ENCODE measurements around the gene CALD1. TPM values are rescaled to one million over a fixed set of nuclear protein-coding genes. Genes with fewer than 3 reads are reported as not detected.

The CALD1 gene
- total and polyA plus RNA-seq, 2 experiments from 2014 or later: 132 to 842 TPM

- Histone ChIP-seq H3K9me2 (ENCODE audit: insufficient read depth) (no peaks in the 10 kb centered on the region), H3K4me1 (ENCODE audit: insufficient read depth) (peaks cover 8% of the 10 kb centered on the region; the same call in 1 of the 2 replicates), H3F3A (replicated peaks; ENCODE audit: low read depth) (no peaks in the 10 kb centered on the region), H2AFZ (no peak overlapping the region), H3K36me3 (ENCODE audit: insufficient read depth) (no peaks in the 10 kb centered on the region), H3K4me3 (no peak overlapping the region), H3K4me2 (peak overlapping the region; percentile 24; the same call in 1 of the 2 replicates), H3K27me3 (ENCODE audit: insufficient read depth) (no peaks in the 10 kb centered on the region), H3K27ac (ENCODE audit: low read depth) (no peak overlapping the region; the same call in 1 of the 2 replicates), H4K20me1 (replicated peaks; ENCODE audit: insufficient read depth) (0 out of 2 replicates have a peak, but pooled peaks cover 7% of the 10 kb centered on the region), H3K79me2 (replicated peaks; ENCODE audit: insufficient read depth) (peaks cover 42% of the 10 kb centered on the region)
- DNase-seq (ENCODE audit: low spot score) (no peak), ATAC-seq (no peak)
- no peaks in the 10 kb centered on the region for H3K9me3 Mint-ChIP-seq
- peaks cover 20% of the 10 kb centered on the region for H3K4me1 Mint-ChIP-seq
- H3K4me3 Mint-ChIP-seq: no peak overlapping the region
- no peak overlapping the region; the same call in 1 of the 2 replicates for H3K27ac Mint-ChIP-seq
- TF ChIP-seq STAT1 (IDR thresholded peaks at IDR 0.05; ENCODE audit: unreplicated experiment) (no peak), NANOG (IDR thresholded peaks at IDR 0.05; ENCODE audit: borderline replicate concordance) (no peak), ETS1 (IDR thresholded peaks at IDR 0.05) (no peak), ZNF462 (CRISPR knock-in tag; IDR thresholded peaks at IDR 0.05) (no peak), EZH2 (IDR thresholded peaks at IDR 0.05; ENCODE audit: low read depth, unreplicated experiment) (no peak), POLR2AphosphoS5 (IDR thresholded peaks at IDR 0.05; ENCODE audit: low read depth) (no peak), REST (IDR thresholded peaks at IDR 0.05; ENCODE audit: unreplicated experiment) (no peak), CTCF (conservative IDR thresholded peaks at IDR 0.05; ENCODE audit: low read depth in 2 of 2) (no peak), ZNF331 (CRISPR knock-in tag; IDR thresholded peaks at IDR 0.05; ENCODE audit: low read depth) (no peak), JUNB (IDR thresholded peaks at IDR 0.05; ENCODE audit: unreplicated experiment) (no peak)
- H3K27me3 Mint-ChIP-seq (ENCODE audit: insufficient read depth, low read depth, poor library complexity): peaks cover 4% of the 10 kb centered on the region
- no peaks in the 10 kb centered on the region for H3K36me3 Mint-ChIP-seq (ENCODE audit: low read depth)
These were observed 130.9 kb downstream of the CALD1 start for GRCh38 chr7:134910214-134910890.

Data from GM23338 (cell line).